ENCODE results near the gene SLC1A1. TPM values are rescaled to one million over a fixed set of nuclear protein-coding genes. Genes with fewer than 3 reads are reported as not detected.
A peak's percentile ranks its signal among the peaks of the same experiment; 100 is the strongest.

SLC1A1 gene
- total RNA-seq, 1 donor from 2014 or later, result 52.7 TPM

DNA sequence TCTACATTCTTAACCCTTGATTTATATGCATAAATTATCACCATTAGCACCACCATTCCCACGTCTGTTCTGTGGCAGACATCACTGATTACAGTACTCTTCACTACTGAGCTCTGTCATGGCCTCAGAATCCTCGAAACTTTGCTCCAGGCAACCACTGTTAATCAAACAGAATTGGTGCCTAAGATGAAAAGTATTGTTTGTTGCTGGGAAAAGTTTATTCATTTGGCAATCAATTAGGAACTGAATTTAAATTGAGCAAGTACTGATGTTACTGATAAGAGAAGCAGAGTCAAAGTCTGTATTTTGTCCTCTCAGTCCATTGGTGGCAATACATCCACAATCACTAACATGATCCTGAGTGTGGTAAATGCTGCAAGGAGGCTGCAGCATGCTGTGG is 12.8 kb downstream of the SLC1A1 start:
- no peak overlapping the region for H3K4me3 ChIP-seq
- no peak for DNase-seq
- H3K4me1 ChIP-seq, result no peaks in the 10 kb centered on the region
- no peaks in the 10 kb centered on the region for H3K36me3 ChIP-seq
- no peak overlapping the region for H3K27ac ChIP-seq
- TF ChIP-seq, protein P1, sequence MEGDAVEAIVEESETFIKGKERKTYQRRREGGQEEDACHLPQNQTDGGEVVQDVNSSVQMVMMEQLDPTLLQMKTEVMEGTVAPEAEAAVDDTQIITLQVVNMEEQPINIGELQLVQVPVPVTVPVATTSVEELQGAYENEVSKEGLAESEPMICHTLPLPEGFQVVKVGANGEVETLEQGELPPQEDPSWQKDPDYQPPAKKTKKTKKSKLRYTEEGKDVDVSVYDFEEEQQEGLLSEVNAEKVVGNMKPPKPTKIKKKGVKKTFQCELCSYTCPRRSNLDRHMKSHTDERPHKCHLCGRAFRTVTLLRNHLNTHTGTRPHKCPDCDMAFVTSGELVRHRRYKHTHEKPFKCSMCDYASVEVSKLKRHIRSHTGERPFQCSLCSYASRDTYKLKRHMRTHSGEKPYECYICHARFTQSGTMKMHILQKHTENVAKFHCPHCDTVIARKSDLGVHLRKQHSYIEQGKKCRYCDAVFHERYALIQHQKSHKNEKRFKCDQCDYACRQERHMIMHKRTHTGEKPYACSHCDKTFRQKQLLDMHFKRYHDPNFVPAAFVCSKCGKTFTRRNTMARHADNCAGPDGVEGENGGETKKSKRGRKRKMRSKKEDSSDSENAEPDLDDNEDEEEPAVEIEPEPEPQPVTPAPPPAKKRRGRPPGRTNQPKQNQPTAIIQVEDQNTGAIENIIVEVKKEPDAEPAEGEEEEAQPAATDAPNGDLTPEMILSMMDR (IDR thresholded peaks at IDR 0.05), result no peak
- ATAC-seq, result no peak
- H3K9me3 ChIP-seq, result no peaks in the 10 kb centered on the region
- intact Hi-C loops (cut with DNase I), result no loop called here
- H3K27me3 ChIP-seq, result no peaks in the 10 kb centered on the region

DNA sequence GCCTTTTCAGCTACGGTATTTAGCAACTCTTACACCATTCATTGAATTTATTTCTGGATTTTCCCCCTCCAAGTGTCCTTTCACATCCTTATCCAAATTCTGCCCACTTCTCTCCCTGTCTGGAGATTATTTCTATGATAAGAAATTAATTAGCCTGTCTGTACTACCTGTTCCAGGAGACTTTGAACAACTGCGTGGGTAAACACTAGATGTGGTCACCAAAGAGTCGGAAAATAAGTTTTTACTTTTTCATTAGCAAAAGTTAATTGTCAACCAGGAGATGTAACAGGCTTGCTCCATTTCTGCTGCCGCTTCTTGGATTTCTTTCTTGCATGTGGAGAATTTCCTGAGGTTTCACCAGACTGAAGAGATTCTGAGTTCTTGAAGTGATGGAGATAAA is 14.0 kb downstream of the SLC1A1 start:
- no peak overlapping the region for H3K4me3 ChIP-seq
- TF ChIP-seq, protein P1 (IDR thresholded peaks at IDR 0.05), result no peak
- ATAC-seq (peak; percentile 33), DNase-seq (no peak)
- H3K9me3 ChIP-seq, result no peaks in the 10 kb centered on the region
- H3K36me3 ChIP-seq, result no peaks in the 10 kb centered on the region
- no peak overlapping the region for H3K27ac ChIP-seq
- H3K4me1 ChIP-seq, result no peaks in the 10 kb centered on the region
- H3K27me3 ChIP-seq, result no peaks in the 10 kb centered on the region
- intact Hi-C loops (cut with DNase I), result no loop called here

DNA sequence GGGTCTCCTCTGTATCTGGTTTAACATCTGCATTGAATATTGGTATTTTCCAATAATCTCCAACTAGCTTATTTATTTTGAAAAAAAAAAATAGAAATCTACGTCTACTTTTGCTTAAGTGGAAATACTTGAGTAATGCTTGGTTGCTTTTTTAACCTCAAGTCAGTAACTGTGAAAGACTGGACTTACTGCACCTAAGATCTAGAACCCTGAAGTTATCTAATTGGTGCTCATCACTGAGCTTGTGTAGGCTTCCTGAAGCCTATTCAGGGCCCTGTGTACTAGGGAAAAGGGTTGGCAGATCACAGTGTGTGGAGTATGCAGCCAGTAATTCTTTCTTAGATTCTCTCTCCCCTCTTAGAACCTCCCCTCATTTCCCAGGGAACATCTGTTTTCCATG is 16.2 kb downstream of the SLC1A1 start:
- H3K27ac ChIP-seq, result peak overlapping the region; percentile 36
- H3K27me3 ChIP-seq, result no peaks in the 10 kb centered on the region
- DNase-seq (no peak), ATAC-seq (no peak)
- no peaks in the 10 kb centered on the region for H3K36me3 ChIP-seq
- no peaks in the 10 kb centered on the region for H3K4me1 ChIP-seq
- H3K9me3 ChIP-seq, result no peaks in the 10 kb centered on the region
- no peak overlapping the region for H3K4me3 ChIP-seq
- TF ChIP-seq, protein P1 (IDR thresholded peaks at IDR 0.05), result no peak
- intact Hi-C loops (cut with DNase I), result no loop called here

DNA sequence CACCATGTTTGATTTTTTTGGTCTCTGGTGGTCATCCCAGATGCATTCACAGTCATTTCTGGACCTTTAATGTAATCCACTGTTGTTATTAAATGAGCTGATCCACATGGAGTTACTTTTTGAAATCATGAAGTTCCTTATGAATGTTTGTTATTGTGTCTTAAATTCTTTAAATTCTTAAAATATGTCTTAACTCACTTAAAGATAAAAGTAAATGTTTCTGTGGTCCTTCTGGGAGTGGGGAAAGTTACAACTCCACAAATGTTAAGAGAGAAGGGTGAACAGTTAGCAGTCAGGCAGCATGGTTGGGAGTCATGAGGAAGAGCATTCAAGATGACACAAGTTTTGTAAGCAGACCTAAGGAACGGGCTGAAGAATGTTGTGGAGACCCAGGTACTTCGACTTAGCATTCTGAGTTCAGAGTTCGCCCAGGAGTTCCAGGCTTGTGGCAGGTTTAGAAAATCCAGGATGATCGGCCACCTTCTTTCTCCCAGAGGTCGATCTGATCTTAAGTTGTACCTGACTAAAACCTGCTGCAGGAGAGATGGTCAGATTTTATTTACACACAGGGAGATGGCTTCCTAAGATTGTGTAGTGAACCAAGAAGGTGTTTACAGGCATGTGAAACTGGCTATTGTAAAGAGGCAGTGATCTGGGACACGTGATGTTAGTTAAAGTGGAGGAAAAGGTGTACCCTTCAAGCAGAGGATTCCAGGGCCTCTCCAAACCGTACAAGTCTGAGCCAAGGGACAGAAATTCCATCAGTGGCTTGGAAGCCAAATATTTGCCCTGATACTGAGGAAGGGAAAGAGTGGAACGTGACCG is 17.2 kb downstream of the SLC1A1 start:
- no peak overlapping the region for H3K4me3 ChIP-seq
- peak; percentile 71 for ATAC-seq
- no peaks in the 10 kb centered on the region for H3K9me3 ChIP-seq
- no peak overlapping the region for H3K27ac ChIP-seq
- H3K27me3 ChIP-seq, result no peaks in the 10 kb centered on the region
- no peak for DNase-seq
- intact Hi-C loops (cut with DNase I), result no loop called here
- no peaks in the 10 kb centered on the region for H3K4me1 ChIP-seq
- H3K36me3 ChIP-seq, result no peaks in the 10 kb centered on the region
- TF ChIP-seq, protein P1 (IDR thresholded peaks at IDR 0.05), result no peak

DNA sequence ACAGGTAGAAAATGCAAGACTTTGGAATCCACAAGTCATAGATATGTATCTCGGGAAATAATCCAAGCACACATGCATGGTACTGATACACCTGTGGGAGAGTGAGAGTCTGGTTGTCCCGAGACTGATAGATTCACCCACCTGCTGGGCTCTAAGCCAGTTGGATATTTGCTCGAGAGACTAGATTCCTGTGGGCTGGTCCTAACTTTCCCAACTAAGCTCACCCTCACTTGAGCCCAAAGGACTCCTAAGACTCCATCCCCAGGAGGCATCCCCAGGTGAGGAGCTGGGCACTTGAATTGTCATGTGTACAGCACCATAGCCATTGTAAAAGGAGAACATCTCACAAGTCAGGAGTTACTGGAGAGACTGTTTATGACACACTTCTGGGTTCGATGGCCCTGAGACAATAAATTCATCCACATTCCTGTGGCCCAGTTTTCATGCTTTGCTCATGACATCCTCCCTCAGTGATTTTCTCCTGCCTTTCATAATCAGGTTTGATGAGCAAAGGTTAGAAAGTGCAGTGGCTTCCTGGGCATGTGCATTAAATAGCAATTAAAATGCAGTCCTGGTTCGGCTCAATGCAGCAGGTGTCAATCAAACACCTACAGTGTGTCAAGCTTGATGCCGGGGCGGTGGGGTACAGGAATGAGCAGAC is 18.1 kb downstream of the SLC1A1 start:
- DNase-seq, result no peak

More for the DNA sequence above, 18.1 kb downstream of the SLC1A1 start:
- no peaks in the 10 kb centered on the region for H3K36me3 ChIP-seq
- no peaks in the 10 kb centered on the region for H3K27me3 ChIP-seq
- TF ChIP-seq, protein P1 (IDR thresholded peaks at IDR 0.05), result no peak
- intact Hi-C loops (cut with DNase I), result no loop called here
- H3K4me3 ChIP-seq, result no peak overlapping the region
- H3K27ac ChIP-seq, result no peak overlapping the region
- no peaks in the 10 kb centered on the region for H3K4me1 ChIP-seq
- H3K9me3 ChIP-seq, result no peaks in the 10 kb centered on the region
- no peak for ATAC-seq

Data from upper lobe of right lung (tissue), 1 donor.